HEK293 (cell line): ENCODE data around the gene ANO2.

Experiments
- CTCF ChIP-seq: fragments of 450-650 bp; formaldehyde crosslinking; IDR thresholded peaks from 2 replicates; pipeline ENCODE4 v1.5.1; 2016; ENCODE audit warnings: missing biosample characterization, missing genetic modification characterization
- FEZF1 ChIP-seq: fragments of 450-650 bp; formaldehyde crosslinking; IDR thresholded peaks from 2 replicates; pipeline ENCODE4 v1.5.1; 2016; ENCODE audit warnings: missing biosample characterization, missing genetic modification characterization
- MYNN ChIP-seq: fragments of 450-650 bp; formaldehyde crosslinking; IDR thresholded peaks from 2 replicates; pipeline ENCODE4 v1.5.1; 2016; ENCODE audit warnings: missing biosample characterization, missing genetic modification characterization, borderline replicate concordance
- TCF7L2 ChIP-seq: IDR thresholded peaks from 2 replicates; pipeline ENCODE4 v1.6.1; 2011; ENCODE audit warnings: low read depth, mild to moderate bottlenecking, inconsistent platforms, low read length, moderate library complexity, borderline replicate concordance
- ZBTB49 ChIP-seq: fragments of 450-650 bp; formaldehyde crosslinking; IDR thresholded peaks from 2 replicates; pipeline ENCODE4 v1.5.1; 2016; ENCODE audit warnings: missing biosample characterization, missing genetic modification characterization, low read depth
- ZNF138 ChIP-seq: fragments of 450-650 bp; formaldehyde crosslinking; IDR thresholded peaks from 2 replicates; pipeline ENCODE4 v1.5.1; 2016; ENCODE audit warnings: missing biosample characterization, missing genetic modification characterization, borderline replicate concordance
- ZNF146 ChIP-seq: fragments of 450-650 bp; formaldehyde crosslinking; IDR thresholded peaks from 2 replicates; pipeline ENCODE4 v1.5.1; 2016; ENCODE audit warnings: missing biosample characterization, missing genetic modification characterization
- ZNF433 ChIP-seq: fragments of 450-650 bp; formaldehyde crosslinking; IDR thresholded peaks from 2 replicates; pipeline ENCODE4 v1.5.1; 2016; ENCODE audit warnings: missing biosample characterization, missing genetic modification characterization, low read depth
- ZNF670 ChIP-seq: fragments of 450-650 bp; formaldehyde crosslinking; IDR thresholded peaks from 2 replicates; pipeline ENCODE4 v1.5.1; 2016; ENCODE audit warnings: missing biosample characterization, missing genetic modification characterization, low read depth

- TF ChIP-seq CTCF, result no peak
- no peak for TF ChIP-seq ZNF146 (tag by site-specific recombination)
- TF ChIP-seq ZNF670 (tag by site-specific recombination), result no peak
- no peak for TF ChIP-seq ZNF433 (tag by site-specific recombination)
- TF ChIP-seq MYNN (tag by site-specific recombination), result no peak
- TF ChIP-seq TCF7L2, result no peak
- no peak for TF ChIP-seq FEZF1 (tag by site-specific recombination)
- no peak for TF ChIP-seq ZBTB49 (tag by site-specific recombination)
- no peak for TF ChIP-seq ZNF138 (tag by site-specific recombination)
Observed at GRCh38 chr12:5584412-5585175, 360.5 kb downstream of the ANO2 start.
